ENCODE measurements around the gene SEMA4B. TPM values are rescaled to one million over a fixed set of nuclear protein-coding genes. Genes with fewer than 3 reads are reported as not detected.

SEMA4B gene
- total RNA-seq, 1 donor from 2014 or later, result 48.7 TPM

- intact Hi-C loops (cut with DNase I), result no loop called here
- peak; percentile 53 for ATAC-seq
Measured at GRCh38 chr15:90211440-90212143, 10.5 kb downstream of the SEMA4B start.

DNA sequence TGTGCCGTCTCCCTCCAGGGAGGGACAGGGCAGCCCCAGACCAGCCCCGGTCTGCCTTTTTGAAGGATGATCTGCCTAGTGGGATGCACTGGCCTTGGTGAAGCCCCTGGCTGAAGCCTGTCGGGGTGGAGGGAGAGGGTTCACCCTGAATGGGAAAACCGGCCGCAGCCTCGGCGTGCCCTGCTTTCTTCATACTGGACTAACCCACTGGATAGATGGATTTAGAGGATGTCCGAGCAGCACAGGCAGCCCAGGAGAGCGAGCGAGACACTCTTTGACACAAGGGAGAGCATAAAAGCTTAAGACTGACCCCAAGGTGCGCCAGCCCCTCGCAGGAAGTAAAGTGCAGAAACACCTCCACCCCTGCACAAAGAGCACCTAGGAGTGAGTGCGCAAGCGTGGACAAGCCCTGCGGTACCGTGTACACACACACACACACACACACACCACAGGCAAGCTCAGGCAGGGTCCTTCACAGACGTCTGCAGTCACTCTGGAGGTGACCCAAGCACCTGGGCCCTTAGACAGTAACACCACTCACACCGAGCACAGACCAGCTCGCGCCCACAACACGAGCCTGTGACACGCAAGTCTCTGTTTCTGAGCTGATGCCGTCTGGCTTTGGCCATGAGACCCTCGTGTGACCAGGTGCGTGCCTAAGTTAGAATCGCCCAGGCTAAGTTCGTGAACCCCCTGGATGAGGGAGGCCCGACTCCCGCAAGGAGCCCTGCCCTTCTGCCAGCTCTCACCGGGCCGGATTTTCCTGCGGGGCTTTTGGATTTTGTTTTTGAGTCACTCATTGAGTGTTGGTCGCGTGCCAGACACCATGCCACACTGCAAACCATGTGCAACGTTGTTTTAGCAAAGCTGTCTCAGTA is 11.3 kb downstream of the SEMA4B start:
- TF ChIP-seq, protein P1, sequence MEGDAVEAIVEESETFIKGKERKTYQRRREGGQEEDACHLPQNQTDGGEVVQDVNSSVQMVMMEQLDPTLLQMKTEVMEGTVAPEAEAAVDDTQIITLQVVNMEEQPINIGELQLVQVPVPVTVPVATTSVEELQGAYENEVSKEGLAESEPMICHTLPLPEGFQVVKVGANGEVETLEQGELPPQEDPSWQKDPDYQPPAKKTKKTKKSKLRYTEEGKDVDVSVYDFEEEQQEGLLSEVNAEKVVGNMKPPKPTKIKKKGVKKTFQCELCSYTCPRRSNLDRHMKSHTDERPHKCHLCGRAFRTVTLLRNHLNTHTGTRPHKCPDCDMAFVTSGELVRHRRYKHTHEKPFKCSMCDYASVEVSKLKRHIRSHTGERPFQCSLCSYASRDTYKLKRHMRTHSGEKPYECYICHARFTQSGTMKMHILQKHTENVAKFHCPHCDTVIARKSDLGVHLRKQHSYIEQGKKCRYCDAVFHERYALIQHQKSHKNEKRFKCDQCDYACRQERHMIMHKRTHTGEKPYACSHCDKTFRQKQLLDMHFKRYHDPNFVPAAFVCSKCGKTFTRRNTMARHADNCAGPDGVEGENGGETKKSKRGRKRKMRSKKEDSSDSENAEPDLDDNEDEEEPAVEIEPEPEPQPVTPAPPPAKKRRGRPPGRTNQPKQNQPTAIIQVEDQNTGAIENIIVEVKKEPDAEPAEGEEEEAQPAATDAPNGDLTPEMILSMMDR (IDR thresholded peaks at IDR 0.05), result no peak
- Histone ChIP-seq H3K4me3 (no peak overlapping the region), H3K36me3 (no peaks in the 10 kb centered on the region), H3K27ac (no peak overlapping the region), H3K4me1 (peaks cover 21% of the 10 kb centered on the region), H3K27me3 (no peaks in the 10 kb centered on the region), H3K9me3 (no peaks in the 10 kb centered on the region)
- peak; percentile 51 for ATAC-seq
- no peak for DNase-seq
- intact Hi-C loops (cut with DNase I), result no loop called here

More at GRCh38 chr15:90211440-90212143, 10.5 kb downstream of the SEMA4B start:
- Histone ChIP-seq H3K9me3 (no peaks in the 10 kb centered on the region), H3K4me3 (no peak overlapping the region), H3K27me3 (no peaks in the 10 kb centered on the region), H3K27ac (no peak overlapping the region), H3K36me3 (peaks cover 4% of the 10 kb centered on the region), H3K4me1 (peaks cover 21% of the 10 kb centered on the region)
- TF ChIP-seq, protein P1 (IDR thresholded peaks at IDR 0.05), result no peak
- no peak for DNase-seq

GRCh38 chr15:90213122-90213817 is 12.1 kb downstream of the SEMA4B start:
- H3K27ac ChIP-seq, result peak overlapping the region; percentile 34
- TF ChIP-seq, protein P1 (IDR thresholded peaks at IDR 0.05), result no peak
- no peaks in the 10 kb centered on the region for H3K27me3 ChIP-seq
- H3K4me3 ChIP-seq, result no peak overlapping the region
- intact Hi-C loops (cut with DNase I), result no loop called here
- no peaks in the 10 kb centered on the region for H3K36me3 ChIP-seq
- no peak for DNase-seq
- no peaks in the 10 kb centered on the region for H3K9me3 ChIP-seq
- H3K4me1 ChIP-seq, result peaks cover 21% of the 10 kb centered on the region
- peak; percentile 81 for ATAC-seq

- TF ChIP-seq, protein P1 (IDR thresholded peaks at IDR 0.05), result no peak
- no peak for DNase-seq
- H3K4me3 ChIP-seq, result no peak overlapping the region
- no peaks in the 10 kb centered on the region for H3K27me3 ChIP-seq
- ATAC-seq, result peak; percentile 2
- no peaks in the 10 kb centered on the region for H3K36me3 ChIP-seq
- intact Hi-C loops (cut with DNase I), result no loop called here
- H3K9me3 ChIP-seq, result no peaks in the 10 kb centered on the region
- H3K27ac ChIP-seq, result no peak overlapping the region
- H3K4me1 ChIP-seq, result peaks cover 21% of the 10 kb centered on the region
Measured at GRCh38 chr15:90213818-90214204, 12.7 kb downstream of the SEMA4B start.

DNA sequence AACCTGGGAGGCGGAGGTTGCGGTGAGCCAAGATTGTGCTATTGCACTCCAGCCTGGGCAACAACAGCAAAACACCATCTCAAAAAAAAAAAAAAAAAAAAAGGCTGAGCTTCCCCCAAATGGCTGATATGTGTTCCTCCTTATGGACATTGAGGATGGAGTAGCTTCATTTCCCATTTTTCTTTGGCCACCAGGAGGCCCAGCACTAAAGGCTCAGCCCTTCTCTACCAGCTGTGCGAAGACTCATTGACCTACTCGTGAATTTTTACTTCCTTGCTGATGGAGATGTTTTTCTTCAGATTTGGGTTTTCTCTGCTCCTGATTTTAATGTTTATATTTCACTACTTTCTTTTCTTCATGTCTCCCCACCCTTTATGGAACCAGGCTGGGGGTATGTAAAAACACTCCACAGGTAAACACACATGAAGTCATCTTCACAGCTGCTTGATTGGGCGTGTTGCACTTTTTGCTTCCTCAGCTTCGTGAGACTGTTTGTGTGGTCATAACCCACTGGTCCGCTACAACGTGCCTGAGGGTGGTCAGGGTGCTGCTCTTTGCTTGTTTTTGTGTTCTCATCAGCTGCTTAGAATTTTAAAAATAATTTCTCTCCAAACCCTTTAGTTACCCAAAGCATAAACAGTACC is 13.5 kb downstream of the SEMA4B start:
- no peak overlapping the region for H3K4me3 ChIP-seq
- H3K9me3 ChIP-seq, result no peaks in the 10 kb centered on the region
- ATAC-seq, result no peak
- TF ChIP-seq, protein P1 (IDR thresholded peaks at IDR 0.05), result peak; percentile 19
- H3K4me1 ChIP-seq, result peaks cover 21% of the 10 kb centered on the region
- no peaks in the 10 kb centered on the region for H3K27me3 ChIP-seq
- no peak for DNase-seq
- H3K36me3 ChIP-seq, result no peaks in the 10 kb centered on the region
- intact Hi-C loops (cut with DNase I), result no loop called here
- H3K27ac ChIP-seq, result no peak overlapping the region
